Activated B cell treated with CpG ODN at 0.5 μM for 24 hours (primary cell): Measurements from ENCODE around the gene MYO16. TPM values are rescaled to one million over a fixed set of nuclear protein-coding genes. Genes with fewer than 3 reads are reported as not detected.

Source experiments
- ATAC-seq: fragments of 200-7000 bp; cut with Tn5 transposase; one replicate; pipeline ENCODE4 v1.10.0; 2021; ENCODE audit warnings: low read depth, mild to moderate bottlenecking, moderate library complexity
- CTCF ChIA-PET: fragments of 350-600 bp; sonication (Branson Sonifier 250); formaldehyde crosslinking; loops from one replicate; lab custom pipeline; 2021; ENCODE audit warnings: antibody characterized with exemption; lab: Charles Lee
- POLR2A ChIA-PET: fragments of 350-600 bp; sonication (Branson Sonifier 250); formaldehyde crosslinking; loops from one replicate; lab custom pipeline; 2021; ENCODE audit warnings: antibody characterized with exemption; lab: Charles Lee
- DNase-seq: peaks from one replicate; pipeline ENCODE4 v3.0.0; 2022
- H3K27ac Mint-ChIP-seq: one replicate; pipeline ENCODE4 v1.8.0; 2020; ENCODE audit warnings: mixed read lengths
- H3K27me3 Mint-ChIP-seq: one replicate; pipeline ENCODE4 v1.8.0; 2021; ENCODE audit warnings: mixed read lengths
- H3K36me3 Mint-ChIP-seq: one replicate; pipeline ENCODE4 v1.8.0; 2021; ENCODE audit warnings: low read depth, mixed read lengths
- H3K4me1 Mint-ChIP-seq: one replicate; pipeline ENCODE4 v1.8.0; 2021; ENCODE audit warnings: mixed read lengths
- H3K4me3 Mint-ChIP-seq: one replicate; pipeline ENCODE4 v1.8.0; 2020; ENCODE audit warnings: mild to moderate bottlenecking, mixed read lengths
- H3K9me3 Mint-ChIP-seq: one replicate; pipeline ENCODE4 v1.8.0; 2020; ENCODE audit warnings: mixed read lengths
- intact Hi-C: fragments of 100-400 bp; cut with micrococcal nuclease; formaldehyde crosslinking; loops from one replicate; pipeline ENCODE4 v1.15.1; 2024
- total RNA-seq: library from RNA; stranded (reverse); gene quantifications from 2 replicates; pipeline ENCODE4 v1.2.3, GENCODE V29; 2022
- TF ChIP-seq, protein P1 (sequence below): fragments of 200-600 bp; IDR thresholded peaks from one replicate; pipeline ENCODE4 v1.8.0; 2022; ENCODE audit warnings: antibody characterized with exemption, mild to moderate bottlenecking

The MYO16 gene
- total RNA-seq, 1 donor from 2014 or later = not detected

DNA sequence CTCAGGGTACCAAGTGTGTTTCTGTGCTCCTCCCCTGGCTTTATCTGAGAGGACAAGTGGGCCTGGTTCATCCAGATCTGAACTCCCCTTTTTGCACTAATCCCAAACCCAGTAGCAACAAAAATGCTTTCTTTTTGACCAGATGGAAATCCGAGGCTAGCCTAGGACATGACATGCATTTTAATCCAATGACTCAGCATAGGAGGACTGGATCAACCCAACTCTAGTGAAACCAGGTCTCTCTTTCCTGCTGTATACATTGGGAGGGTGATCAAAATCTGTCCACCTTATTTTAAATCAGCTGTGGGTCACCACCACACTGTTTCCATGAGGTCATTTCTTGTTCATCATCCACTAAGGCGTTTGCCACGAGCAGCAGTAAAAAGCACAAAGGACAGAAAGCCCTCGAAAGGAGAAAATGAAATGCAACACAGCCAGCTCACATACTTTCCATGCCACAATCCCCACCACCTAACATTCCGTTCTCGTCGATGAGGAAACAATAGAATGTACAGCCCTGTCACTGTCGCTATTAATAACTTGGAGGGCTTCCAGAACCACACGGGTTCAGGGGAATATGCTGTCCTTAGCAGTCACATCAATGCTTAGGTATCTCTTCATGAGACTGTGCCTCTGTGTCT is 614.0 kb downstream of the MYO16 start:
- Mint-ChIP-seq H3K27me3 (peaks cover 2% of the 10 kb centered on the region), H3K36me3 (no peaks in the 10 kb centered on the region), H3K4me1 (no peaks in the 10 kb centered on the region), H3K27ac (no peak overlapping the region), H3K9me3 (peaks cover 5% of the 10 kb centered on the region), H3K4me3 (no peak overlapping the region)
- TF ChIP-seq, protein P1, sequence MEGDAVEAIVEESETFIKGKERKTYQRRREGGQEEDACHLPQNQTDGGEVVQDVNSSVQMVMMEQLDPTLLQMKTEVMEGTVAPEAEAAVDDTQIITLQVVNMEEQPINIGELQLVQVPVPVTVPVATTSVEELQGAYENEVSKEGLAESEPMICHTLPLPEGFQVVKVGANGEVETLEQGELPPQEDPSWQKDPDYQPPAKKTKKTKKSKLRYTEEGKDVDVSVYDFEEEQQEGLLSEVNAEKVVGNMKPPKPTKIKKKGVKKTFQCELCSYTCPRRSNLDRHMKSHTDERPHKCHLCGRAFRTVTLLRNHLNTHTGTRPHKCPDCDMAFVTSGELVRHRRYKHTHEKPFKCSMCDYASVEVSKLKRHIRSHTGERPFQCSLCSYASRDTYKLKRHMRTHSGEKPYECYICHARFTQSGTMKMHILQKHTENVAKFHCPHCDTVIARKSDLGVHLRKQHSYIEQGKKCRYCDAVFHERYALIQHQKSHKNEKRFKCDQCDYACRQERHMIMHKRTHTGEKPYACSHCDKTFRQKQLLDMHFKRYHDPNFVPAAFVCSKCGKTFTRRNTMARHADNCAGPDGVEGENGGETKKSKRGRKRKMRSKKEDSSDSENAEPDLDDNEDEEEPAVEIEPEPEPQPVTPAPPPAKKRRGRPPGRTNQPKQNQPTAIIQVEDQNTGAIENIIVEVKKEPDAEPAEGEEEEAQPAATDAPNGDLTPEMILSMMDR = no peak
- ATAC-seq = no peak
- intact Hi-C loops = no loop called here
- CTCF ChIA-PET = no interaction called here
- POLR2A ChIA-PET = no interaction called here
- DNase-seq = no peak

DNA sequence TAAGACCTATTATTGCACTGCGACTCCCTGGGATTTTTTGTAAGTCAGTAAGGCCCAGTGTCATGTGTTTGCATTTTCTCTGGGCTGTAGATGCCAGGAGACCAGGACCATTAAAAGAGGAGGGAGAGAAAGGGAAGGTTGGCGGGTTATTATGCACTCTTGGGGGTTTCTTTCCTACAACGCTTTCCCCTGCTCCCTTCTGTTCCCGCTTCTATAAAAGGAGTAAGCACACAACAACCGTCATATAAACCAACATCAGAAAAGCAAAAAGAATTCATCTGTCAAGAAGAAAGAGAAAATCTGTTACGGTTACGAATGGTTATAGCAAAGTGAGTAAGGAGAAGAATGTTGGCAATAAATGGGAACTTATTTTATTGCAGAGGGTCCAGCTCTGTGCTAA is 615.2 kb downstream of the MYO16 start:
- TF ChIP-seq, protein P1 = no peak
- H3K4me3 Mint-ChIP-seq = no peak overlapping the region
- no peak for ATAC-seq
- CTCF ChIA-PET = no interaction called here
- DNase-seq = no peak
- H3K27ac Mint-ChIP-seq = no peak overlapping the region
- no peaks in the 10 kb centered on the region for H3K36me3 Mint-ChIP-seq
- H3K4me1 Mint-ChIP-seq = no peaks in the 10 kb centered on the region
- POLR2A ChIA-PET = no interaction called here
- intact Hi-C loops = no loop called here
- H3K9me3 Mint-ChIP-seq = peaks cover 5% of the 10 kb centered on the region
- peaks cover 2% of the 10 kb centered on the region for H3K27me3 Mint-ChIP-seq

DNA sequence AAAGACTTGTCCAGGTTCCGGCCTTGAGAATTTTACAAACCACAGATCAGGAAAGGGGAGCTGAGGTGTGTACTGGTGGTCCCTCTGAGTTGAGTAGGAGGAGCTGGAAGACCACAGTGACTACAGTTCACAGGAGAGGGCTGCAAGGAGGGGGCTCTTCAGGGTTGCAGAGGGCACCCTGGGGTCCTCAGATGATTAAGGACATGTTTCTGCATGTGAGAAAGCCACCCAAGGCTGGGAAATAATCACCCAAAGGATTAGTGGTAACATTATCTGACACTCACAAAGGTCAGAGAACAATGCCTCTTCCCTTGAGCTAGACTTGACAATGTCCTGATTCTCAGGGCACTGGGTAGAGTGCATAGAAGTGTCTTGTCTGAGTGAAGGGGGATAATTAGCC is 616.6 kb downstream of the MYO16 start:
- no peak for ATAC-seq
- ChIA-PET CTCF (no interaction called here), POLR2A (no interaction called here)
- Mint-ChIP-seq H3K27me3 (peaks cover 2% of the 10 kb centered on the region), H3K36me3 (no peaks in the 10 kb centered on the region), H3K4me3 (no peak overlapping the region), H3K4me1 (no peaks in the 10 kb centered on the region), H3K27ac (no peak overlapping the region), H3K9me3 (peaks cover 5% of the 10 kb centered on the region)
- intact Hi-C loops = no loop called here
- no peak for DNase-seq
- TF ChIP-seq, protein P1 = no peak

DNA sequence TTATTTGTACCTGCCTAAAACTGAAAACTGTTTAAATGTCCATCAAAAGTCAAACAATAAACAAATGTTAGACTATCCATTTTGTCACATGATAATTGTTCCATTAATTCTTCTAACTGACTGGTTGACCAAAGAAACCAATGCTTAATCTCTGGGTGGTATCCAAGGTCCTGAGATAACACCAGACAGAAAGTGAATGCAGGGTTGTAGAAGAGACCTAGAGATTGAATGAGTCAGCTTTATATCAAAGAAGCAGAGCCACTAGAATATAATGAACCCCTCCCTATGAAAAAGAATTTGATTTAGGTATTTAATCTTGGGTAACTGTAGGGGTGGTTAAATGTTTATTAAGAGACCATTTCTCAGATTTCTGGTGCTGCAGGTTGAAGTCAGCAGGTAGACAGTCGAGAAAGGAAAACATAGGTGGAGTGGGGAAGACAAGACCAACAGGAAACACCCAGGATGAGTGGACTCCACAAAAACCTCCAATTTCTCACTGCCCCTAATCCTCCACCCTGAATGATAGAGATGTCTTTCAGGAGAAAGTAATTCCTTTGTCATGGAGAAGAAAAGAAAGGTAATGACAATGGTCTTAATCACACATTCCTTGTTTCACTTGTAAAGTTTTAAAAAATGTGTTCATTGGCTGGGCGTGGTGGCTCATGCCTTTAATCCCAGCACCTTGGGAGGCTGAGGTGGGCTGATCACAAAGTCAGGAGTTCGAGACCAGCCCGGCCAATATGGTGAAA is 620.5 kb downstream of the MYO16 start:
- H3K36me3 Mint-ChIP-seq = no peaks in the 10 kb centered on the region
- POLR2A ChIA-PET = no interaction called here
- TF ChIP-seq, protein P1 = no peak
- no peak overlapping the region for H3K4me3 Mint-ChIP-seq
- no peaks in the 10 kb centered on the region for H3K27me3 Mint-ChIP-seq
- ATAC-seq = no peak
- H3K4me1 Mint-ChIP-seq = no peaks in the 10 kb centered on the region
- H3K27ac Mint-ChIP-seq = no peak overlapping the region
- peaks cover 5% of the 10 kb centered on the region for H3K9me3 Mint-ChIP-seq
- CTCF ChIA-PET = no interaction called here
- no peak for DNase-seq
- intact Hi-C loops = no loop called here

DNA sequence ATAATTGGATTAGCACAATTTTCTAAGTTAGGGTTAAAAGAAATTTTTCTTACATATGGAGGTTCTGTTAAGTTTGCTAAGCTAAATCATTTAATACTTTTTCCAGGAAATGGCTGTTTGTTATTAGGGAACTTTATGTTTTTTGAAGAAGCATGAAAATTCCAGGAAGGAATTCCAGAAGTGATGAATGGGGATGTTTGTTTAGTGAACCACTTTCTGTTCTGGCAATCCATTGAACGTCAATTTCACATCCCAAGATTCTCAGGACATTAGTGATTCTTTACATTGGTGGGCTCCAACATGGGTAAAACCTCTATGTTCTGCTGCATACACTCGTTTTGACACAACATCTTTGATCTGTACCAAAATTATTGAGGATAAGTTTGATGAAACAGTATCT is 622.5 kb downstream of the MYO16 start:
- intact Hi-C loops = no loop called here

More for the DNA sequence above, 622.5 kb downstream of the MYO16 start:
- ChIA-PET POLR2A (no interaction called here), CTCF (no interaction called here)
- no peak overlapping the region for H3K4me3 Mint-ChIP-seq
- TF ChIP-seq, protein P1 = no peak
- ATAC-seq = no peak
- H3K27ac Mint-ChIP-seq = no peak overlapping the region
- H3K36me3 Mint-ChIP-seq = no peaks in the 10 kb centered on the region
- peaks cover 5% of the 10 kb centered on the region for H3K9me3 Mint-ChIP-seq
- DNase-seq = no peak
- no peaks in the 10 kb centered on the region for H3K4me1 Mint-ChIP-seq
- no peaks in the 10 kb centered on the region for H3K27me3 Mint-ChIP-seq
